Fibroblast of villous mesenchyme (primary cell): ENCODE measurements around the gene PASK. TPM values are rescaled to one million over a fixed set of nuclear protein-coding genes. Genes with fewer than 3 reads are reported as not detected.
"Not testable (repeated sequence)": the region's sequence is repeated elsewhere in the genome, so short reads cannot be mapped to it uniquely, and the experiment has no call there.

ENCODE experiments used
- DNase-seq: peaks from one replicate; pipeline ENCODE4 v3.0.0-alpha.2; 2010; ENCODE audit warnings: low read depth
- H3K4me3 ChIP-seq: 2 replicates; pipeline ENCODE4 v1.5.1; 2011; ENCODE audit warnings: low read depth, mild to moderate bottlenecking, low read length
- CTCF ChIP-seq: IDR thresholded peaks from 2 replicates; pipeline ENCODE4 v1.5.1; 2012; ENCODE audit warnings: low read depth, mild to moderate bottlenecking, low read length; ENCODE audit not compliant: insufficient read depth
- total RNA-seq: library from RNA; depleted of rRNA; stranded (reverse); fragments of >200 nt; gene quantifications from 2 replicates; pipeline ENCODE4 v1.2.3, GENCODE V29; 2012

The PASK gene
- total RNA-seq, 1 donor = 2.6 TPM

- TF ChIP-seq CTCF = no peak
- no peak overlapping the region for H3K4me3 ChIP-seq
Measured at GRCh38 chr2:241109210-241110088, 39.8 kb downstream of the PASK start.

GRCh38 chr2:241108271-241109209 is 40.7 kb downstream of the PASK start:
- TF ChIP-seq CTCF = no peak
- DNase-seq = no peak
- no peak overlapping the region for H3K4me3 ChIP-seq

More at GRCh38 chr2:241109210-241110088, 39.8 kb downstream of the PASK start:
- DNase-seq = no peak

GRCh38 chr2:241107031-241107783 is 42.1 kb downstream of the PASK start:
- no peak for TF ChIP-seq CTCF
- no peak overlapping the region for H3K4me3 ChIP-seq
- no peak for DNase-seq

GRCh38 chr2:241105641-241106040 is 43.6 kb downstream of the PASK start:
- H3K4me3 ChIP-seq = no peak overlapping the region
- no peak for DNase-seq
- TF ChIP-seq CTCF = no peak

- DNase-seq, H3K4me3 ChIP-seq: not testable (repeated sequence)
Measured at GRCh38 chr2:241104611-241105010, 44.7 kb downstream of the PASK start.

GRCh38 chr2:241103176-241103595 is 46.1 kb downstream of the PASK start:
- peak overlapping the region; percentile 93 for H3K4me3 ChIP-seq
- no peak for TF ChIP-seq CTCF
- DNase-seq = no peak
